Activated naive CD4-positive, alpha-beta T cell treated with anti-CD3 and anti-CD28 coated beads, Interleukin-2, amount 50 U/mL, for 16 hours (primary cell): ENCODE measurements around the gene MAEA.
A peak's percentile ranks its signal among the peaks of the same experiment; 100 is the strongest.

Experiments used
- DNase-seq: peaks from one replicate; pipeline ENCODE4 v3.0.0-alpha.2; 2020

The MAEA gene

DNA sequence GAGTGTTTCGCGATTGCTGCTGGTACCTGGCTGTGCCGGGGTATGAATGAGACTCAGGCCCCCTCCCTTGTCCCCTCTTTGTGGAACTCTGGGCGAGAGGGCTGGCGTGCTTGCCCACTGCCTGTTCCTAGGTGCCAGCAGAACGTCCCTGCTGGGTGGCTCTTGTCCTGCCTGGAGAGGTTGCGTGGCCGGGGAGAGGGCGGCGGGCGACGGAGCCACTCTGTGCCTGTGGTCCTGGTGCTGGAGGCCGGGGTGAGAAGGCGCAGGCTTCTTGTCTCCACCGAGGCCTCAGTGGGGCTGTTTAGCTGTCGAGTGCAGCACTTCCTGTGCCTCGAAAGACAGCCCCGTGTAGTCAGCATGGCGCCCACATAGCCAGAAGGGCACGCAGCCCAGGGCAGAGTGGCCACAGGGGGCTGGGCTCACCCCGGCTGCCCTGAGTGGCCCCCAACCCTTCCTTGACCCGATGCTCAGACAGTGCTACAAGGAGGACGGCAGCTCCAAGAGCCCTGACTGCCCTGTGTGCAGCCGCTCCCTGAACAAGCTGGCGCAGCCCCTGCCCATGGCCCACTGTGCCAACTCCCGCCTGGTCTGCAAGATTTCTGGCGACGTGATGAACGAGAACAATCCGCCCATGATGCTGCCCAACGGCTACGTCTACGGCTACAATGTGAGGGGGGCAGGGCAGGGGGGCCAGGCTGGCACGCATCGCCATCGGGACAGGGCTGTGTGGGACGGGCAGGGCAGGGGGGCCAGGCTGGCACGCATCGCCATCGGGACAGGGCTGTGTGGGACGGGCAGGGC, 48.5 kb downstream of the MAEA start:
- DNase-seq: no peak

DNA sequence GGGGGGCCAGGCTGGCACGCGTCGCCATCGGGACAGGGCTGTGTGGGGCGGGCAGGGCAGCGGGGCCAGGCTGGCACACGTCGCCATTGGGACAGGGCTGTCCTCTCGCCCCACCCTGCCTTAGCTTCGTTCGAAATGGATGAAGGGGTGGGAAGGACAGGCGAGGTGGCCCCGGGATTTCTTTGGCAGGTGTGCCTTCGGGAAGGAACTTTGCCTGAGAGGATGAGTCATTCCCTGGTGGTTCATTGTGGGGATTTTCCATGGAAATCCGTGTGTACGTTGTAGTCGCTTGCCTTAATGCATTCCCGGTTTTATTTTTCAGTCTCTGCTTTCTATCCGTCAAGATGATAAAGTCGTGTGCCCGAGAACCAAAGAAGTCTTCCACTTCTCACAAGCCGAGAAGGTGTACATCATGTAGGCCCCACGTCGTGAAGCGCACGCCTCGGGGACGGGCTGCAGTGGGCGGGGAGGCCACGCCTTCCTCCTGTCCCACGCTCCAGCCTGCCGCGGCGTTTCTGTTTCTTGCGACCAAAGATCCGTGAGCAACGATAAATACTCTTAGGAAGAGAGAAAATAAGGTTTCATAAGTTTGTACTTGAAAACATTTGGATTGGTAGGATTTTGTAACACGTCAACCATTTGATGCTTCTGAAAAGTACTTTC, 49.2 kb downstream of the MAEA start:
- DNase-seq: no peak

- DNase-seq: no peak
Measured at GRCh38 chr4:1339489-1339888, 49.8 kb downstream of the MAEA start.

GRCh38 chr4:1340181-1340747, 50.6 kb downstream of the MAEA start:
- no peak for DNase-seq

DNA sequence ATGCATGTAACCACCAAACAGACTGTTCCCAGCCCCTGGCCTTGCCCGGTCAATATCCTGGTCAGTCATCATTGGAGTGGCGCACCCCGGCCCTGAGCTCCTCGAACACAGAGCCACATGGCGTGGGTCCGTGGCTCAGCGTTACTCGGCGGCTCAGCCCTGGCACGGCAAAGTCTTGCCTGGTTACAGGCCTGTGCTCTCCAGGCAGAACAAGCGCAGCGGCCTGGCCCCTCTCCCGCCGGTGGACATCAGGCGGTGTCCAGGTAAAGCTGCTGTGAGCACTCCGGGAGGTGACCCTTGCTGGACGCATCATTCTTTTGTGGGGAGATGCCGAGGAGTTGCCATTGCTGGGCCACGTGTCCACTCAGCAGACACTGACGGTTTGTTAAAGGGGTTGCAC, 51.2 kb downstream of the MAEA start:
- no peak for DNase-seq

DNA sequence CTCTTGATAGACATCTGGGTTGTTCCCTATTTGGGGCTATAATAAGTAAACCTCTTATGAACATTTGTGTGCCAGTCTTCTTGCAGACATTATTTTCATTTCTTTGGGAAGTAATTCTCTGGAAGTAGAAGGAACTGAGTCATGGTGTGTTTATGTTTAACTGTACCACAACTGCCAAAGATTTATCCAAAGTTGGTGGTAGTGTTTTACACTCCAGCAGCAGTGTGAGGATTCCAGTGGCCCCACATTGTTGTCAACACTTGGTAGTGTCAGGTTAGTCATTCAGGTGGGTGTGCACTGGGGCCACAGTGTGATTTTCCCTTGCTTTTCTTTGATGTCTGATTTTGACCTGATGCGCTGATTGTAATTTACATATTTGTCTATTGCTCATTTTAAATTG, 52.3 kb downstream of the MAEA start:
- no peak for DNase-seq

DNA sequence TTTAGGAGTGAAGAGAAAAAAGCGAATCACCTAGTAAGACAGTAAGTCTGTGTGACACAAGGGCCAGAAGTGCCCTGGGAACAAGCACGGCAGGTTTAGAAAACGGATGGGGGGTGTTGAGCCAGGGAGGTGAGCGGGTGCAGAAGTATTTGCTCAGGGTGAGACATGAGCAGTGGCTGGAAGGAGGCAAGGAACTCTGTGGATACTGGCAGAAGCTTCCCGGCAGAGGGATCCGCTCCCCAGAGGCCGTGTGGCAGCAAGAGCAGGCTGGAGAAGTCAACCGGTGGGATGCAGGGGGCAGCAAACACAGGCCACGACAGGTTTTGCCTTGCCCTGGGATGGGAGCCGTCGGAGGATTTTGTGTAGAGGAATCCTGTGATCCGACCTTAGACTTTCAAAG, 55.0 kb downstream of the MAEA start:
- DNase-seq: no peak

GRCh38 chr4:1345903-1346780, 56.5 kb downstream of the MAEA start:
- DNase-seq: peak; percentile 54

DNA sequence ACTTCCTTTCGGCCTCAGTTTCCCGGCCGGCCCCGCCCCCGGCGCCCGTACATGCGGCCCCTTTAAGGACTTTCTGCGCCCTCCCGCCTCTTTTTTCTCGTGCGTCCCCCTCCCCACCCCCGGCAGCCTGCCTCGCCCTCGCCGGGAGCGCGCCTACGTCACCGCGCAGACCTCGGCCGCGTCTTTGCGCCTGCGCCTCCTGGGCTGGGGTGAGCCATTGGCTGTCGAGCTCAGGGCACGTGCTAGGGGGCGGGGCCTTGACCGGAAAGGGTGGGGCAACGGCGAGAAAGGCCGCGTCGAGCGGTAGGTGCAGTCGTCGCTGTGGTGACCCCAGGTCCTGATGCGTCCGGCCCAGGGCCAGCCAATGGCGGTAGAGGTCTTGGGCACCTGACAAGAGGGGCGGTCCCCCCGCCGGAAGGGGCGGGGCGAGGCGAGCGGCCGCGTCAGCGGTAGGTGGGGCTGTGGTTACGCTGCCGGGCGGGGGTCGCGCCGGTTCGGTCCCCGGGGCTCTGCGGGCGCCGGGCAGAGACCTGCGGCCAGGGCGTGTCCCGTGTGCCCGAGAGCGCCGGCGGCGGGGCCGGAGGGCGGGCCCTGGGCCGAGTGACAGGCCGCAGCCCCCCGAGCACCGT, 57.2 kb downstream of the MAEA start, which contains the start of gene UVSSA:
TSS of gene UVSSA (plus strand) at position 428 of the 629 bp plus-strand sequence. CDS start 884 bp downstream, outside the sequence.
- peak; percentile 100 for DNase-seq

DNA sequence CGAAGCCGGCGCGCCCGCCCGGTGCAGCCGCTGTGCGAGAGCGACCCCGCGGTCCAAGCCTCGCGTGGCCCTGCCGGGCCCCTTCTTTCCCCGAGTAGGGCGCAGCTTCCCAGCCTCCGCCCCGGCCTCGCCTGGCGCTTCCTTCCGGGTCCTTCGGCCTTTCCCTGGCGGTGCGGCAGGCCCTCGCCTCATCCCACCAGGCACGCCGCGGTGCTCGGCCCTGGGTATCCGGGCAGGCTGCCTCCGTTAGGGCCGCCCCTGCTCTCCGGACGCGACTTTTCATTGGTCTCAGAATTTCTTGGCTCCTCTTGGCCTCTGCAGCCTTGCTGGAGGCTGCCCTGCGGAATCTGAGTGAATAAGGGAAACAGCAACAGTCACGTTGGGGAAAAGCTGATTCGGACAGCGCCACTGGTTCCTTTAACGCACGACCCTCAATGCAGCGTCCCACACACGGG, 57.7 kb downstream of the MAEA start:
- DNase-seq: peak; percentile 45

- DNase-seq: no peak
Measured at GRCh38 chr4:1348014-1348513, 58.4 kb downstream of the MAEA start.

DNA sequence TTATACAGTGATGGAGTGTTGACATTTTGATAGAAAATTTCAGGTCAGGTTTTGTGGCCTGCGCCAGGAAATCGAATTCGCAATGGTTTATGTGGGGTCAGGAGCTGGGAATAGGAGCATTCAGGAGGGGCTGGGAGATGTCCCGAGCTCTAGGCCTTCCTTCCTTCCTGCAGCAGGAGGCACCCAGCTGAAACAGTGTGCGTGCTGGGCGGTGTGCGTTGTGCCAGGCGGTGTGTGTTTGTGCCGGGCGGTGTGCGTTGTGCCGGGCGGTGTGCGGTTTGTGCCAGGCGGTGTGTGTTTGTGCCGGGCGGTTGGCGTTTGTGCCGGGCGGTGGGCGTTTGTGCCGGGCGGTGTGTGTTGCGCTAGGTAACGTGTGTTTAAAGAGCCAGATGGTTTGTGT, 59.1 kb downstream of the MAEA start:
- DNase-seq: no peak

- DNase-seq: no peak
Measured at GRCh38 chr4:1349359-1350168, 59.9 kb downstream of the MAEA start.

DNA sequence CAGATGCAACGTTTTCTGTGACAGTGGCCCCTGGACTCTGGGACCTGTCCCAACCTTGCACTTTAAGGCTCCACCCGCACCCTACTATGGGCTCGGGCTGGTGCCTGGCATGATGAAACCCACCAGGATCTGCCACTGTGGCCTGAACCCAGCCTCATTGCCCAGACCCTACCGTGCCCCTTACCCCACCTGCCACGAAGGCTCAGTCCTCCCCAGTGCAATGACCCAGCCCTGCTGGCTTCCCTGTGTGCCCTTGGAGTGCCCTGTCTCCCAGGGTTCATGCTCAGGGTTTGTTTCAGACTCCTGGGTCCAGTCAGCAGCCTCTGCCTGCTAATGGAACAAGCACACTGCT, 60.5 kb downstream of the MAEA start:
- DNase-seq: no peak

- peak; percentile 88 for DNase-seq
Measured at GRCh38 chr4:1351854-1352566, 62.3 kb downstream of the MAEA start.

DNA sequence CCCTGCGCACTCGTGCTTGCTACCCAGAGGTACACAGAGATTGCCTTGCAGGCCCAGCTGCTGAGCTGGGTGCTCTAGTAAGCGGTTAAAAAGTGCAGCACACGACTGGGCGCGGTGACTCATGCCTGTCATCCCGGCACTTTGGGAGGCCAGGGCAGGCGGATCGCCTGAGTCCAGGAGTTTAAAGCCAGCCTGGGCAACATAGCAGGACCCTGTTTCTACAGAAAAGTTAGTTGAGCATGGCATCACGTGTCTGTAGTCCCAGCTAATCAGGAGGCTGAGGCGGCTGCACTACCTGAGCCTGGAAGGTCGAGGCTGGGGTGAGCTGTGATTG, 62.8 kb downstream of the MAEA start:
- no peak for DNase-seq

GRCh38 chr4:1353186-1354055, 63.7 kb downstream of the MAEA start:
- DNase-seq: no peak

- no peak for DNase-seq
Measured at GRCh38 chr4:1354136-1354982, 64.7 kb downstream of the MAEA start.

DNA sequence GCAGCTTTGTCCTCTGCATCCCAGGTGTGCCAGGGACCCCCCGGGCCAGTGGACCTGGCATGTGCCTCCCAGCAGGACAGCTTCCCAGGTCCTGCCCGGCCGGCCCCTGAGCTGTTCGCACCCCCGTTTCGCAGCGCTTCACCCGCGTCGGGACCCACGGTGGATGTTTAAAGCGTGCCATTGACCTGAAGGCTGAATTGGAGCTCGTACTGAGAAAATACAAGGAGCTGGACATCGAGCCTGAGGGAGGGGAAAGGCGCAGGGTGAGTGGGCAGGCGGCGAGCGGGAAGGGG, 65.2 kb downstream of the MAEA start:
- no peak for DNase-seq
